AG04450 (cell line): ENCODE data around the gene ENTPD1. TPM values are rescaled to one million over a fixed set of nuclear protein-coding genes. Genes with fewer than 3 reads are reported as not detected.
"Not testable (repeated sequence)": the region's sequence is repeated elsewhere in the genome, so short reads cannot be mapped to it uniquely, and the experiment has no call there.

Experiments
- CTCF ChIA-PET: fragments of 300-600, 350-600 bp; formaldehyde crosslinking; extraction: SDS; loops from one replicate; lab custom pipeline; 2022; ENCODE audit warnings: antibody characterized with exemption, inconsistent platforms; lab: Charles Lee
- POLR2A ChIA-PET: fragments of 350-600 bp; formaldehyde crosslinking; extraction: SDS; loops from one replicate; lab custom pipeline; 2021; ENCODE audit warnings: antibody characterized with exemption, inconsistent platforms; lab: Yijun Ruan, JAX
- DNase-seq: peaks from one replicate; pipeline ENCODE4 v3.0.0-alpha.2; 2011; ENCODE audit warnings: low read depth, low spot score
- H3K27ac ChIP-seq: one replicate; pipeline ENCODE4 v1.5.1; 2012; ENCODE audit warnings: low read depth, low read length, control low read depth
- H3K27me3 ChIP-seq: one replicate; pipeline ENCODE4 v1.6.0; 2012; ENCODE audit warnings: low read length; ENCODE audit not compliant: control insufficient read depth, insufficient read depth
- H3K4me3 ChIP-seq: 2 replicates; pipeline ENCODE4 v1.5.1; 2011; ENCODE audit warnings: mild to moderate bottlenecking, low read depth, low read length, control low read depth
- H3K9me3 ChIP-seq: 2 replicates; pipeline ENCODE4 v1.5.1; 2012; ENCODE audit warnings: low read length; ENCODE audit not compliant: control insufficient read depth, insufficient read depth
- CTCF ChIP-seq: IDR thresholded peaks from 2 replicates; pipeline ENCODE4 v1.5.1; 2011; ENCODE audit warnings: low read depth, low read length, control low read depth, inconsistent platforms
- polyA plus RNA-seq: library from polyadenylated mRNA; depleted of rRNA; stranded (reverse); fragments of >200 nt; gene quantifications from 2 replicates; pipeline ENCODE4 v1.2.3, GENCODE V29; 2011; rRNA removed

ENTPD1 gene
- polyA plus RNA-seq, 1 experiment = 0.07 TPM

GRCh38 chr10:95908450-95908849 is 152.5 kb downstream of the ENTPD1 start:
- H3K9me3 ChIP-seq = no peaks in the 10 kb centered on the region
- peaks cover 3% of the 10 kb centered on the region for H3K27me3 ChIP-seq
- DNase-seq = no peak
- POLR2A ChIA-PET = interaction anchor here (0.6 kb wide), 1 partner anchor 182 kb away, joined by 3 read pairs; no protein-coding TSS in a partner anchor
- H3K27ac ChIP-seq = no peak overlapping the region
- H3K4me3 ChIP-seq = no peak overlapping the region
- TF ChIP-seq CTCF = no peak
- CTCF ChIA-PET = interaction anchor here (1.3 to 2.4 kb wide), 3 partner anchors 27 to 214 kb away, joined by 3 to 48 read pairs (median 4); partner anchors contain the start of gene TCTN3

- no peak for DNase-seq
- H3K9me3 ChIP-seq = no peaks in the 10 kb centered on the region
- peaks cover 3% of the 10 kb centered on the region for H3K27me3 ChIP-seq
- TF ChIP-seq CTCF = no peak
- no peak overlapping the region for H3K27ac ChIP-seq
- H3K4me3 ChIP-seq = no peak overlapping the region
- POLR2A ChIA-PET = no interaction called here
- CTCF ChIA-PET = interaction anchor here (0.9 kb wide), 1 partner anchor 216 kb away, joined by 5 read pairs; the partner anchor contains the start of gene TCTN3
Observed at GRCh38 chr10:95909561-95909960, 153.6 kb downstream of the ENTPD1 start.

- H3K9me3 ChIP-seq, H3K27ac ChIP-seq, H3K27me3 ChIP-seq, POLR2A ChIA-PET, H3K4me3 ChIP-seq, DNase-seq: not testable (repeated sequence)
- CTCF ChIA-PET = interaction anchor here (0.6 to 0.9 kb wide), 2 partner anchors 222 to 314 kb away, joined by 3 read pairs; partner anchors contain the start of gene TCTN3
Observed at GRCh38 chr10:95916039-95916438, 160.1 kb downstream of the ENTPD1 start.

Other genes with a start within 250 kb of the ENTPD1 start
- gene SORBS1, start 194.8 kb upstream of the ENTPD1 start, polyA plus RNA-seq = 0.40 TPM in 2 replicates
- gene ALDH18A1, start 99.5 kb upstream of the ENTPD1 start, polyA plus RNA-seq = 123 and 125 TPM in 2 replicates
- gene TCTN3, start 62.2 kb upstream of the ENTPD1 start, polyA plus RNA-seq = 51.3 and 55.3 TPM in 2 replicates
- gene CC2D2B, start 151.8 kb downstream of the ENTPD1 start, polyA plus RNA-seq = not detected in 2 replicates